SH-SY5Y (cell line): ENCODE results near the gene DTYMK.

ENCODE experiments used
- GATA2 ChIP-seq: IDR thresholded peaks from 2 replicates; pipeline ENCODE4 v1.6.1; 2011; ENCODE audit warnings: mild to moderate bottlenecking, low read depth, low read length
- GATA3 ChIP-seq: IDR thresholded peaks from 2 replicates; pipeline ENCODE4 v1.6.1; 2011; ENCODE audit warnings: low read depth, mild to moderate bottlenecking, low read length, moderate library complexity

The DTYMK gene

GRCh38 chr2:241686650-241687425 lies at the start of gene DTYMK:
TSS of gene DTYMK (minus strand) at chr2:241686815. CDS start at chr2:241686783, 32 bp downstream.
- TF ChIP-seq GATA2 (no peak), GATA3 (no peak)

GRCh38 chr2:241736111-241736510 lies 49.5 kb upstream of the DTYMK start:
- no peak for TF ChIP-seq GATA3
- TF ChIP-seq GATA2, result no peak

GRCh38 chr2:241734467-241735208 lies 48.0 kb upstream of the DTYMK start, which contains the start of gene D2HGDH:
TSS of gene D2HGDH (plus strand) at chr2:241734630. CDS start at chr2:241735225, 595 bp downstream.
- TF ChIP-seq GATA3, result no peak
- TF ChIP-seq GATA2, result no peak

- no peak for TF ChIP-seq GATA3
- no peak for TF ChIP-seq GATA2
These were observed 47.5 kb upstream of the DTYMK start for GRCh38 chr2:241734208-241734466.

GRCh38 chr2:241733391-241734207 lies 47.0 kb upstream of the DTYMK start:
- TF ChIP-seq GATA2 (no peak), GATA3 (no peak)

- TF ChIP-seq GATA3 (no peak), GATA2 (no peak)
These were observed 44.2 kb upstream of the DTYMK start for GRCh38 chr2:241730671-241731293.

- no peak for TF ChIP-seq GATA3
- TF ChIP-seq GATA2, result no peak
These were observed 43.3 kb upstream of the DTYMK start for GRCh38 chr2:241729868-241730267.

GRCh38 chr2:241728627-241729026 lies 42.0 kb upstream of the DTYMK start:
- TF ChIP-seq GATA2 (no peak), GATA3 (no peak)

GRCh38 chr2:241728000-241728399 lies 41.4 kb upstream of the DTYMK start:
- TF ChIP-seq GATA2, result no peak
- TF ChIP-seq GATA3, result no peak

- no peak for TF ChIP-seq GATA3
- no peak for TF ChIP-seq GATA2
These were observed 39.8 kb upstream of the DTYMK start for GRCh38 chr2:241726459-241726858.

GRCh38 chr2:241724975-241725870 lies 38.6 kb upstream of the DTYMK start:
- TF ChIP-seq GATA2 (no peak), GATA3 (no peak)

- TF ChIP-seq GATA3, result no peak
- TF ChIP-seq GATA2, result no peak
These were observed 37.8 kb upstream of the DTYMK start for GRCh38 chr2:241724259-241724974.

- TF ChIP-seq GATA2 (no peak), GATA3 (no peak)
These were observed 36.4 kb upstream of the DTYMK start for GRCh38 chr2:241722896-241723454.

- TF ChIP-seq GATA3 (no peak), GATA2 (no peak)
These were observed 35.2 kb upstream of the DTYMK start for GRCh38 chr2:241721852-241722251.
